Activated T-cell treated with anti-CD3 and anti-CD28 coated beads for 1 hour (primary cell): ENCODE results near the gene CAPS2.

Source experiments
- DNase-seq: peaks from one replicate; pipeline ENCODE4 v3.0.0-alpha.2; 2020; ENCODE audit warnings: low read depth

The CAPS2 gene

DNA sequence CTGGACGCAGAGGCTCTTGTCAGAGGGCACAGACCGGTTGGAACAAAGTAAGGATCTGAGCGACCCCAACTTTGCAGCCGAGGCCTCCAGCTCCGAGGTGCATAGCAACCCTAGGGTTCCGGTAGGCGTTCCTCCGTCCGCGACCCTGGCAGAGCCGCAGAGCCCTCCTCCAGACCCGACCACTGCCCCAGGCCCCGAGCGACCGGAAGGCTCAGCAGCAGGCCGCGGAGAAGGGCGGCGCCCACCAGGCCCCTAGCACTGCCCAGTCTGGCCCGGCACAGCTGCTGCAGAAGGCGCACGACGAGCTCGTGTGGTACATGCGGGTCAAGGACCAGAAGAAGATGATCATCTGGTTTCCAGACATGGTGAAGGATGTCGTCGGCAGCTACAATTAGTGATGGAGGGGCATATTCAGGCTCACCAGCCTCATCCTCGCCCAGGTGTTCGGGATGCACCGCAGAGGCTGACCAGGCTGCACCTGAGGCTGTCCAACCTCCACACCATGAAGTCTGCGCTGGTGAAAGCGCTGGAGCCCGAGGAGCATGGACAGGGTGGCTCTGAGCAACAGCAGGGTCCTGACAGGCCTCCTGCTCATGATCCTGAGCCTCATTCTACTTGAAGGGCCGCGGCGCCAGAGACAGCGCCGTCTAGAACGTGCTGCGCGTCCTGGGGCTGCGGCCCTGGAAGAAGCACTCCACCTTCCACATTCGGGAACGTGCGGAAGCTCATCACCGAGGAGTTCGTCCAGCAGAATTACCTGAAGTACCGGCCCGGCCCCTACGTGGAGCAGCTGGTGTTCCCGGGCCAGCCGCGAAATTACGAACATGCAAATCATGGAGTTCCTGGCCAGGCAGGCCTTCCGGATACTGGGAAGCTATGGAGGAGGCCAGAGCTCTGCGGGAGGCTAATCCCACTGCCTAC is 24.5 kb downstream of the CAPS2 start:
- DNase-seq: no peak

GRCh38 chr12:75302781-75303180 is 27.3 kb downstream of the CAPS2 start:
- DNase-seq: no peak

- DNase-seq: no peak
Measured at GRCh38 chr12:75302225-75302624, 27.9 kb downstream of the CAPS2 start.

GRCh38 chr12:75294797-75295196 is 35.3 kb downstream of the CAPS2 start:
- DNase-seq: no peak

DNA sequence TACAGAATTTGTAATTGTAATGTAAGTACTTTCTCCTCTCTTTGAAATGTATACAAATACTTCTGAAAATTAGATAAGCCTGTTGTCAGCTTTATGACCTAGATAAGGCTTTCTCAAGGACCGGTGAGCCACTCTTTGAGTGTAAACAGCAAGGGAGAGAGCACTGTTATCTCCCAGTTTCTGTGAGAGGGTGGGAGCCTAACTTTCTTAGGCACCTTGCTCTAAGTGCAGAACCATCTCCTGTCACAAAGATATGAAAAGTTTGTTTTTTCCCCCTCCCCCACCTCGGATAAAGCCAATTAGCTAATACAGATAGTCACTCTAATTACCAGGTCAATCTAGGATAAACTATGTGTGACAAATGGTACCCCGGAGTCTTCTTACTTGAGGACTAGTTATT is 35.8 kb downstream of the CAPS2 start:
- no peak for DNase-seq

DNA sequence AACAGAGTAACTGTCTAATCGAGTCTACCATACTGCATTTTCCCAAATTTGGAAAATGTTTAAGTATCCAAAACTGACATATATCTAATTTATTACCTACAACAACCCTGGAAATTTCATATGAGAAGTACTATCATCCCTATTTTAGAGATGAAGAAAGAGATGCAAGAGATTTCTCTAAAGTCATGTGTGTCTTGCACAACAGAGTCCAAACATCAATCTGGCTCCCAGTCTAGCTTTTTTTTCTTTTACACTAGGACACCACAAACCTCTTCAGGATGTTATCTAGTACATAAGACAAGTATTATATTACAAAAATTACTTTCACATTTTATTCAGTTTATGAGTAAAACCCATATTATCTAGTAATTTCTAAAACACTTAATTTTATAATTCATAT is 39.1 kb downstream of the CAPS2 start:
- DNase-seq: no peak

GRCh38 chr12:75289753-75290152 is 40.4 kb downstream of the CAPS2 start:
- no peak for DNase-seq

GRCh38 chr12:75288860-75289259 is 41.3 kb downstream of the CAPS2 start:
- no peak for DNase-seq

GRCh38 chr12:75275702-75276101 is 54.4 kb downstream of the CAPS2 start:
- no peak for DNase-seq

DNA sequence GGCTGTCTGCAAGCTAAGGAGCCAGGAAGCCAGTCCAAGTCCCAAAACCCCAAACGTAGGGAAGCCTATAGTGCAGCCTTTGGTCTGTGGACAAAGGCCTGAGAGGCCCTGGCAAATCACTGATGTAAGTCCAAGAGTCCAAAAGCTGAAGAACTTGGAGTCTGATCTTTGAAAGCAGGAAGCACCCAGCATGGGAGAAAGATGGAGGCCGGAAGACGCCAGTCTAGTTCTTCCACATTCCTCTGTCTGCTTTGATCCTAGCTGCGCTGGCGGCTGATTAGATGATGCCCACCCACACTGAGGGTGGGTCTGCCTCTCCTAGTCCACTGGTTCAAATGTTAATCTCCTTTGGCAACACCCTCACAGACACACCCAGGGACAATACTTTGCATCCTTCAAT is 58.5 kb downstream of the CAPS2 start:
- no peak for DNase-seq

- no peak for DNase-seq
Measured at GRCh38 chr12:75270157-75270556, 60.0 kb downstream of the CAPS2 start.

DNA sequence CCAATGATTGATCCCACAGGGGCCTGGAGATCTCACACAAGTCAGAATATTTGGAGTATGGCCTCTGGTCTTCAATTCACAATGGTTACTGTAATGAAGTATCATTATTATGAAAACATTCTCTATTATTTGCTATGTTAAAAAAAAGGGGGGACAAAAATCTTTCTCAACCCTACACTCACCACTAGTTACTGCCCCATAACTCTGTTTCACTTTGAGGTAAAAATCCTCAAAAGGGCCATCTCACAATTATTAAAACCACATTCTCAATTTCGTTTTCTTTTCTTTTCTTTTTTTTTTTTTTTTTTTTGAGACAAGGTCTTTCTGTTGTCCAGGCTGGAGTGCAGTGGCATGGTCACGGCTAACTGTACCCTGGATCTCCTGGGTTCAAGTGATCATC is 60.9 kb downstream of the CAPS2 start:
- DNase-seq: no peak

- DNase-seq: no peak
Measured at GRCh38 chr12:75260316-75260715, 69.8 kb downstream of the CAPS2 start.

DNA sequence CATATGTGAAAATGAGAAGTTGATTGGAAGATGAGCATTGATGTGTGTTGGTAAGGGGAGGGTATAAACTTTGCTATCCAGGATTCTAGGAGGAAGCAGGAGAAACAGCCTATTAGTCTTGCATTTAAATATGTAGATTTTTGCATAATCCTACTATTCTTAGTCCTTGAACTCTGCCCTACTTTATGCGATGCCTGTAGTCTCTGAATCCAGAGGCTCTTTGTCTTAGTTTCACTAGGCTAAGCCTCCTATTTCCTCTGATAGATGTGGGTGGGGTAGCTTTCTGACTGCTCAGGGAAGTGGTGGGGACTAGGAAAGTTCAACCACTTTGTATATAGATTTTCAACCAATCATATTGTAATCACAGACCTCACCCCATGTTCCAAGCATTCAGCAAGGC is 71.0 kb downstream of the CAPS2 start:
- no peak for DNase-seq

DNA sequence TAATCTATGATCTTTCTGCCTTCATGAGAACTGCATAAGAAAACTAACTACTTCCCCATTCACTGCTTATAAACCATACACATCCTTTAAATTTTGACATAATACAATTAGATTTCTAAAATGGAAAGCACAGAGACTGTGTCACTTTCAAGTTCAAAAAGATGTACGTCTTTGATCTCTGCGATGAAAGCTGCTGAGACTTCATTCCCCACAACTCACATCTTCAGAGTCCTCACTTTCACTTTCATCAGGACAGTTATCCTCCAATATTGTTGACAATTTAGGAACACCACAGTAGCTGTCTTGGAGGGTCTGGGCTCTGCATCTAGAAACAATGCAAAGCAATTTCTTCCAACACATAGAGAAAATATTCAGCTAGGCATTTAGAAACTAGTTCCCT is 72.6 kb downstream of the CAPS2 start:
- no peak for DNase-seq

DNA sequence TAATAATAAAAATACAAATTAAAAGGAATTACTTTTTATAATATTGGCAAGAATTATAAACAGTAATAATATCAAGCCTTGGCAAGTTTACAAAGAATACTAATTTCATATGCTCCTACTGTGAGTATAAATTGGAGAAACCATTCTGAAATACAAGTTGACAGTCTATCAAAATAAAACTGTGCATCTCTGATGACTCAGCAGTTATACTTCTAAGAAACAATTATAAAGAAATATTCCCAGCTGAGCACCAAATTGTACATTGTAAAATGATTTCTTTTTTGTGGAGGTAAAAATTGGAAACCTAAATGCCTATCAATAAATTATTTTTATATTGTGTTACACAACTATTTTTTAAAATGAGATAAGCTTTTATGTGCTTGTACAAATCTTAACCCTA is 85.0 kb downstream of the CAPS2 start:
- no peak for DNase-seq

DNA sequence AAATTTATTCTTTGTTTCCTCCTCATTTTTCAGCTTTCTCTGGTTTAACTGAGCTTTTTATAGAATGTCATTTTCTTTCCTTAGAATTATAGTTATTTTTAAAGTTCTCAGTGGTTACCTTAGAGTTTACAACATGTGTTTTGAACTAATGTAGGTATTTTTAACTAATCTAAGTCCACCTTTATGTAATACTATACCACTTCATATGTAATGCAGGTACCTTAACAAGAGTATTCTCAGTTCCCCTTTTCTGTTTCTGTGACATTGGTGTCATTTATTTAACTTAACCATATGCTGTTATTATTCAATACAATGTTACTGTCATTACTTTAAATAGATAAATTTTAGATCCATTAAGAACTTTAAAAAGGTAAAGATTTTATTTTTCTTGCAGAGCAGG is 90.1 kb downstream of the CAPS2 start:
- DNase-seq: no peak

DNA sequence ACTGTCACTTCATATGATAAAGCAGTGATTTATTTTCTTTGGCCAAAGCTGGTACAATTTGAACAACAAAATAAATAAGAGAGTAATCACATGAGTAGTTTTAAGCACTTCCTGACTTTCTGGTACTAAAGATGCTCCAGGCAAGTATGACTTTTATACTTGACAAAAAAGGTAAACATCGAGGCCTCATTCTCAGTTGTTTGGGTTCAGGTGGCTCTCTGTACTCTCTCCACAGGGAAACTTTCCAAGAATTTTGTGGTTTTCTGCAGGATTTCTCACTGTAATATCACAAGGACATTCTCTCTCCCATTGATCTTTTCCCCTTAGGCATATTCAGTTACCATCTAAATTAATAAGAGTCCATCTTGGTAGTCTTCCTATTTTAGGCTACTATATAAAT is 93.9 kb downstream of the CAPS2 start:
- no peak for DNase-seq

- DNase-seq: no peak
Measured at GRCh38 chr12:75227132-75227531, 103.0 kb downstream of the CAPS2 start.
